Measurements from ENCODE around the gene SHTN1.

Gene SHTN1

GRCh38 chr10:116984202-116984990 is 20.6 kb downstream of the SHTN1 start:
- DNase-seq: no peak

DNA sequence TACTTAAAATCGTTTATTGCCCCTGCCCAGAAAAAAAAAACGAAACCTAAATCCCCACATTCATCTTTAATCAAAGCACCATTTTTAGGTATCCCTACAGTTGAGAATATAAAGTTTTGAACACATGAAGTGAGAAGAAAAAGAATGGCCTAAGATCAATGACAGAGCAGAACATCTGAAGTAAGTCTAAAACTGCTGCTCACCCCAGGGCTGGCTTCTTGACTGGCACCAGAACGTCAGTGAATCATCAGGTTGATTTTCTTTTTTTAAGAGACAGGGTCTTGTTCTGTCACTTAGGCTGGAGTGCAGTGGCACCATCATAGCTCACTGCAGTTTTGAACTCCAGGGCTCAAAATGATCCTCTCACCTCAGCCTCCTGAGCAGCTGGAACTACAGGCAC is 24.9 kb downstream of the SHTN1 start:
- no peak for DNase-seq

GRCh38 chr10:116978901-116979300 is 26.1 kb downstream of the SHTN1 start:
- no peak for DNase-seq

DNA sequence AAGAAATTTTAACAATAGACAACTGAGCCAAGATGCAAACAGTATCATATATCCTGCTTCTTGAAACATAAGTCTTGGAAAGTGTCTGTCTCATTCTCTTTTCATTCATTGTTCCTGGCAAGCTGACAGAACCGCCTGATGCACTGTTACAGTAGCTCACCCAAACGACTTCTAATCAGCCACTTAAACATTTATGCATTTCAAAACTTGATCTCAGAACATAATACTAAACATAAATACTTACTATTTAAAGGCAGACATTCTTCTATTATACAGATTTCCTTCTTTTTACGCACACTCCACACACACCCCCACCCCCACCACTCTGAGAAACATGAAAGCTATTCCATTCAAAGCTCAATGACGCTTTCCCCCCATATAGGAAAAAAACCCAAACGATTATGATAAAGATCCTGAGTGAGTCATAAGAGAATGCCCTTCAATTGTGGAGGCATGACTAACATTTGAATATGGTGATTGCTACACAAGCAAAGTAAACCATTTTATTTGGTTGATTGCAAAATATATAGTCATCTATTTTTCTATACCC is 30.5 kb downstream of the SHTN1 start:
- no peak for DNase-seq

- DNase-seq: no peak
Measured at GRCh38 chr10:116973946-116974455, 31.0 kb downstream of the SHTN1 start.

GRCh38 chr10:116973371-116973905 is 31.5 kb downstream of the SHTN1 start:
- DNase-seq: no peak

DNA sequence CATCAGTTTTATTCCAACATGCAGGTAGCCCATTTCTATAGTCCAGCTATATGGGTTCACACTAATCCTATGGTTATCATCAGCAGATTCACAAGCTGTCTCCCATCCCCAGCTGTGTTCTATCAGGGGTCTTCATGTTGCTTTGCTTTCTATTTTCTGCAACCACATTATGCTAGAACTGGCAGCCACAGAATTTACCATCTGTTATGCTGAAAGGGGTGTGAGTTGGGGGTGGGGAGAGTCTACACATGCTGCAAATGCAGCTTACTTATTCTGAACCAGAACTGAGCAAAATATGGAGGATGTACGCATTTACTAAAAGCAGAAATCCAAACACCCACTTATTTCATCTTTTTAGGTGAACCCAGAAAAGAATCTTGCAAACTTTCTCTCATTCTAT is 32.9 kb downstream of the SHTN1 start:
- no peak for DNase-seq

DNA sequence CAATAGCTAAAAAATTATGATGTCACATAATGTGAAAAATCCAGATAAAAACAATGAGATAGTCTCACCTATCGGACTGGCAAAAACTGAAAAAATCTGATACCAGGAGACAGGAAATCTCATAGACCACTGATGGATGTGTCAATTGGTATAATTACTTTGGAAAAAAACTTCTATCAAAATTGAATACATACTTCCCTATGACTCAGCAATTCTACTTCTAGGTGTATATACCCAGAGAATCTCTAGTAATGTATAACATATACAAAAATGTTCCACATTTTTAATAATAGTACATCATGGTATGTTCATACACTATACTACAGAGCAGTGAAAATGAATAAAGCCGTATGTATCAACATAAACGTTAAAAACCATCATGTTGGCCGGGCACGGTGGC is 34.9 kb downstream of the SHTN1 start:
- DNase-seq: no peak

DNA sequence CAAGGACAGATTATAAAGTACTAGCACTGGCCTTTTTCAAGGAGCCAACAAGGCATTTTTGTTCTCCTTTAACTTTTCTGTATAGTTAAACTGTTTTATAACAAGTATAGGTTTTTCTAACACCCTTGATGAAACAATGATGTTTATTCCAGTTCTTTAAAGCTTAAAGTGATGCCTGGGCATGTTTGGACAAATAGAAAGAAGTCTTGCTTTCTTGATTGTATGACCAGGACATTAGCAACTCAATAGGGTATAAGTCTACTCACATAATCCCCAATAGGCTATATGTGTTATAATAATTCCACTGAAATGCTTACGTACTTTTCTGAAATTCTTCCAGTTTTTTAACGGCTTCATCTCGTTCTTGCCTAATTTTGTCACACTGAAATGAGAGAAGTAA is 36.7 kb downstream of the SHTN1 start:
- no peak for DNase-seq

- DNase-seq: no peak
Measured at GRCh38 chr10:116961406-116962251, 43.4 kb downstream of the SHTN1 start.

GRCh38 chr10:116960066-116960776 is 44.8 kb downstream of the SHTN1 start:
- DNase-seq: no peak

DNA sequence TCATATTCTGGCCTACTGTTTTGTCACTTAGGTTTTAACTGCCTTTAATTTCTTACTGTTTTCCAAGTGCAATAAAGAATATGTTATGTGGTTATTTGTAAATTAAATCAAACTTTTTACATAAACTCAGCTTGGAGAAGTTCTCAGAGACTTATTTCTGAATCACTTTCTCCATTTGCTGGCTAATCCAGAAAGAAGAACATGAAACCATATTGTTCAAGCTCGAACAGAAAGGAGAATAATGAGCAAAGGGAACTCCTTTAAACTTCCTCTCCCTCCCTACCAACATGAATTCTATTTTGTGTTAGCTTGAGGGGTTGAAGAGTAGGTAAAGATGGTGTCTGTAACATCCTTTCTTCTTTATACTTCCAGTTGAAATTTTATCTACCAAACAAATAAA is 52.3 kb downstream of the SHTN1 start:
- no peak for DNase-seq

- no peak for DNase-seq
Measured at GRCh38 chr10:116948530-116948870, 56.5 kb downstream of the SHTN1 start.

DNA sequence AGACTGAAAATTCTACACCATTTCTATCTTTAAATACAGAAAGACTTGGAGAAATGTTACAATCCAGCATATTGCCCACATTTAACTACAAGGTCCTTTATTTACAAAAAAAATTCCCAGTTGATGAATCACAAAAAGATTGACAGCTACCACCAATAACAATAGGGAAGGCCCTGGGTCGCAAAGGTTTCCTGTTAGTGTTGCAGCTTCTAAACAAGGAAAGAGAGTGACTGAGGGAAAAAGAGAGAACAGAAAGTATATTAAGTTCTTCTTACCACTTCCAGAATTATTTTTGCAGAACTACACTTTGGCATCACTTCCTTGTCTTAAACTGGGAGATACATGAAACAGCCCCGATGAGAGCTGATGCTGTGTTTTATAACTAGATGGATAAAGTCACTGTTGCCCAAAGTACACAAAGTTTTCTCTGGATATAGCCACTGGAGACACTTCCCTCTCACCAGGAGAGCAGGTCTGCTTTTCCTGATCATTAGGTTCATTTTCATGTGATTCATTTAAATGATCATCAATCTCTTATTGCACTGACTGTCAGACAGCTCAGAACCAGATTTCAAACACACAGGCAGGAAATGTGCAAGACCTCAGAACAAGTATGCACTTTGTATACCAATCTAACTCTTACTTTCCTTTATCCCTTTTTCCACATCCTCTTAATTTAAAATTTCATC is 57.0 kb downstream of the SHTN1 start:
- DNase-seq: no peak

GRCh38 chr10:116944911-116945310 is 60.1 kb downstream of the SHTN1 start:
- no peak for DNase-seq

DNA sequence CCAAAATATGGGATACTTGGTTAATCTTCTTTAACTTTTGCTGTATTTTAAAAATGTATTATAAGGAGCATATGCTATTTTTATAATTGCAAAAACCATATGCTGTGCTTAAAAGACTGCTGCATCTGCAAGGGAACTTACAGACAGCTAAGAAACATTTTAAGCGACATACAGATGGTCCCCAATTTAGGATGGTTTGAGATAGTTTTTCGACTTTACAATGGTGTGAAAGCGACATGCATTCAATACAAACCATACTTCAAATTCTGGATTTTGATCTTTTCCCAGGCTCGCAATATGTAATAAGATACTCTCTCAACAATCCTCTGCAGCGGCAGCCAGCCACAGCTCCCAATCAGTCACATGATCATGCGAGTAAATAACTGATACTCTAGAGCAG is 73.2 kb downstream of the SHTN1 start:
- no peak for DNase-seq

DNA sequence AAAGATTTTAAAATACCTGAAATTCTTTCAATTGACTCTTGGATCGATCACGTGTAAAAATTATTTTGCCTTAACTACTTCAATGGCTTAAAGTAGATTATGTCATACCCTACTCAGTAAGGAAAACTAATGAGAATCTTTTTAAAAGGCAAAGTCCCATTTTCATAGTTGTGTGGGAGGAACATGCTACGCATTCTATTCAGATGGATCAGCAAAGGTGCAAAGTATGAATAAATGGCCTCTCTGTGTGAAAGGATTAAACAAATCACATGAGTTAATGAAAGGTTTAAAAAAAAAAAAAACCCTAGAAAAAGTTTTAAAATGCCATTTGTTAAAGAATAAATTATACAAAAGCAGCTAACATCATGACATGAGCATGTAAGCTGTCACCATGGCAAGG is 78.6 kb downstream of the SHTN1 start:
- DNase-seq: no peak

DNA sequence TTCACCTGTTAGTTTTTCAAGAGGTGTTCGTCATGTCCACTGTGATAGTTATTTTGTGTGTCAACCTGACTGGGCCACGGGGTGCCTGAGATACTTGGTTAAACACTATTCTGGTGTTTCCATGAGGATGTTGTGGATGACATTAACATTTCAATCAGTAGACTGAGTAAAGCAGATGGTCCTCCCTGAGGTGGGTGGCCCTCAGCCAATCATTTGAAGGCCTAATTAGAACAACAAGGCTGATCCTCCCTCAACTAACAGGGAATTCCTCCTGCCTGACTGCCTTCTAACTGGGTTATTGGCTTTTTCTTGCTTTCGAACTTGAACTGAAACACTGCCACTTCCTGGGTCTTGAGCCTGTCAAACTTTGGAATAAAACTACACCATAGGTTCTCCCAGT is 79.9 kb downstream of the SHTN1 start:
- DNase-seq: no peak

GRCh38 chr10:116919706-116920105 is 85.3 kb downstream of the SHTN1 start:
- no peak for DNase-seq

DNA sequence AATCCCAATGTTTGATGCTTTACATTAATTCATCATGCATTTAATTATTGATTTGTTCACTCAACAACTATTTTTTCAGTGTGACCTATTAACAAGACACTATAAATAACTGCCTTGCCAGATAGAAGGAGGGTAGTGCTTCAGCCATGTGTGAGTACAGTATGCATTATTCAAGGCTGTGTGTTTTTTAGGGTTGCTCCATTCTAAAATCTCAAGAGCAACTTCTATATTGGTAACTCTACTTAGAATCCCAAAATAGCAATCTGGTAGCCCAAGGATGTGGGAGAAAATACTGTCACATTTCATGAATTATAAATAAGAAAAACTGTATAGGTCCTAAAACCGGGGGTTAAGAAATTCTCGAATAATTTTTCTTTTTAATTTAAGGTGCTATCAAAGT is 85.8 kb downstream of the SHTN1 start:
- no peak for DNase-seq

- DNase-seq: no peak
Measured at GRCh38 chr10:116918583-116918982, 86.4 kb downstream of the SHTN1 start.

- no peak for DNase-seq
Measured at GRCh38 chr10:116917481-116917880, 87.5 kb downstream of the SHTN1 start.
